AG09309 (cell line): ENCODE data around the gene PARN.
A peak's percentile ranks its signal among the peaks of the same experiment; 100 is the strongest.

Experiments
- DNase-seq: peaks from one replicate; pipeline ENCODE4 v3.0.0-alpha.2; 2010; ENCODE audit warnings: low read depth
- H3K4me3 ChIP-seq: 2 replicates; pipeline ENCODE4 v1.5.1; 2011; ENCODE audit warnings: mild to moderate bottlenecking, low read depth, low read length, moderate library complexity; ENCODE audit not compliant: control insufficient read depth
- CTCF ChIP-seq: IDR thresholded peaks from 2 replicates; pipeline ENCODE4 v1.5.1; 2011; ENCODE audit warnings: mild to moderate bottlenecking, low read depth, low read length, inconsistent platforms; ENCODE audit not compliant: insufficient read depth, control insufficient read depth; ENCODE audit errors: missing control alignments

The PARN gene

GRCh38 chr16:14629919-14630619 lies at the start of gene PARN:
TSS of gene PARN (minus strand) at chr16:14630260. CDS start at chr16:14630125, 135 bp downstream.
- peak; percentile 82 for DNase-seq
- peak within 1 kb of the TSS; percentile 63 for H3K4me3 ChIP-seq
- TF ChIP-seq CTCF: no peak

GRCh38 chr16:14678748-14679497 lies 48.9 kb upstream of the PARN start:
- H3K4me3 ChIP-seq: no peak overlapping the region
- TF ChIP-seq CTCF: no peak

GRCh38 chr16:14677627-14678026 lies 47.6 kb upstream of the PARN start:
- DNase-seq: no peak
- H3K4me3 ChIP-seq: no peak overlapping the region
- TF ChIP-seq CTCF: no peak

More at GRCh38 chr16:14678748-14679497, 48.9 kb upstream of the PARN start:
- DNase-seq: no peak

- no peak for DNase-seq
- no peak for TF ChIP-seq CTCF
- no peak overlapping the region for H3K4me3 ChIP-seq
Measured at GRCh38 chr16:14676633-14677032, 46.6 kb upstream of the PARN start.

- TF ChIP-seq CTCF: no peak
- no peak overlapping the region for H3K4me3 ChIP-seq
- DNase-seq: no peak
Measured at GRCh38 chr16:14672403-14672971, 42.4 kb upstream of the PARN start.

- no peak overlapping the region for H3K4me3 ChIP-seq
- DNase-seq: no peak
- TF ChIP-seq CTCF: no peak
Measured at GRCh38 chr16:14669776-14670175, 39.7 kb upstream of the PARN start.
